ENCODE measurements around the gene ACTN2.

Gene ACTN2

DNA sequence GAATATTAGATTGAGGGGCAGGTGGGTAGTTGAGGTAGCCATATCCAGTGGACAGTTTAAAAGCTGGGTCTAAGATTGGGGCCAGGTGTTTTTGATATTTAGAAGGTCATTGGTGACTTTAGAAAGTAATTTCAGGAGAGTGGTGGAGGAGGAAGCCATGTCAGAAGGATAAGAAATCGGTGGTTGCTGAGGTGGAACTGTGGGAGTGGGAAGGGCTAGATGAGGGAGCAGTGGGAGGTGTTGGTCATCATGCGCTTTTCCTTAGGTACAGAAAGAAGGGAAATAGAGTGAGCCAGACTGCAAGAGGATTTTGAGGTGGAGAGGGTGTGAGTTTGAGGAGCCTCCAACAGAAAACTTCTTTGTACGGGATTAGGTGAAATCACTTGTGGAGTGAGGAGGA, 116.0 kb downstream of the ACTN2 start:
- H3K36me3 ChIP-seq (ENCODE audit: insufficient read depth, low read length): peaks cover 17% of the 10 kb centered on the region
- H3K27ac ChIP-seq (ENCODE audit: low read depth, low read length): no peak overlapping the region
- H3K9ac ChIP-seq (ENCODE audit: low read depth, low read length): no peak overlapping the region
- no peaks in the 10 kb centered on the region for H3K27me3 ChIP-seq (ENCODE audit: insufficient read depth, low read length)
- H3K4me1 ChIP-seq (ENCODE audit: insufficient read depth, low read length): no peaks in the 10 kb centered on the region
- H3K9me3 ChIP-seq (ENCODE audit: insufficient read depth, low read depth, low read length): no peaks in the 10 kb centered on the region
- 96% methylated on average over 2 of the region's 3 CpGs for WGBS
- no peak overlapping the region for H3K4me3 ChIP-seq (ENCODE audit: low read length)

DNA sequence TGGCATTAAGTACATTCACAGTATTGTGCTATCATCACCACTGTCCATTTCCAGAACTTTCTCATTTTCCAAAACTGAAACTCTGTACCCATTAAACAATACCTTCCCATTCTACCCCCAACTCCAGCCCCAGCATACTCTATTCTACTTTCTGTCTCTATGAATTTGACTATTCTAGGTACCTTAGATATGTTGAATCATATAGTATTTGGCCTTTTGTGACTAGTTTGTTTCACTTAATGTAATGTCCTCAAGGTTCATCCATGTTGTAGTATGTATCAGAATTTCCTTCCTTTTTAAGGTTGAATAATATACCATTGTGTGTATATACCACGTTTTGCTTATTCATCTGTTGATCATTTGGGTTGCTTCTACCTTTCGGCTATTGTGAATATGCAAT, 120.3 kb downstream of the ACTN2 start:
- WGBS: no CpG with 5 or more reads among the region's 2 CpGs
- Histone ChIP-seq H3K27me3 (ENCODE audit: insufficient read depth, low read length) (no peaks in the 10 kb centered on the region), H3K27ac (ENCODE audit: low read depth, low read length) (no peak overlapping the region), H3K9ac (ENCODE audit: low read depth, low read length) (no peak overlapping the region), H3K4me1 (ENCODE audit: insufficient read depth, low read length) (no peaks in the 10 kb centered on the region), H3K36me3 (ENCODE audit: insufficient read depth, low read length) (peaks cover 56% of the 10 kb centered on the region), H3K4me3 (ENCODE audit: low read length) (no peak overlapping the region), H3K9me3 (ENCODE audit: insufficient read depth, low read depth, low read length) (no peaks in the 10 kb centered on the region)

DNA sequence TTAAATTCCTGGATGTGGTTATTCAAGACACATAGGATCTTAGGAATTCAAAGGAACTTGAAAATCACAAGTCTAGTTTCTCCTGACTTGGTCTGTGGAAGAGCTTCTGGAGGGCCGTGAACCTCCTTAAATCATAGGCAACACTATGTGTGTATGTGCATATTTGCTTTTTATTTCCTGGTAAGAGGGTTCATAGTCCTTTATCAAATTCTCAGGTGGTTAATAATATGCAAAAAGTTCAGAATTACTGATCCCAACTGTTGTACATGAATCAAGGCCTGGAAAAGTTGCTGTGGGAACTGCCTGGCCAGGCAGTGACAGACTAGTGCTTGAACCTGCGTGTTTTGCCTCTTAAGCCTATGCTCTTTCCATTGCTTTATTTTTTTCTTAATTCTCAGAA, 121.7 kb downstream of the ACTN2 start:
- Histone ChIP-seq H3K27me3 (ENCODE audit: insufficient read depth, low read length) (no peaks in the 10 kb centered on the region), H3K9ac (ENCODE audit: low read depth, low read length) (no peak overlapping the region), H3K4me3 (ENCODE audit: low read length) (no peak overlapping the region), H3K4me1 (ENCODE audit: insufficient read depth, low read length) (no peaks in the 10 kb centered on the region), H3K27ac (ENCODE audit: low read depth, low read length) (no peak overlapping the region), H3K9me3 (ENCODE audit: insufficient read depth, low read depth, low read length) (no peaks in the 10 kb centered on the region), H3K36me3 (ENCODE audit: insufficient read depth, low read length) (peaks cover 64% of the 10 kb centered on the region)
- WGBS: 96% methylated on average over 2 of the region's 2 CpGs

DNA sequence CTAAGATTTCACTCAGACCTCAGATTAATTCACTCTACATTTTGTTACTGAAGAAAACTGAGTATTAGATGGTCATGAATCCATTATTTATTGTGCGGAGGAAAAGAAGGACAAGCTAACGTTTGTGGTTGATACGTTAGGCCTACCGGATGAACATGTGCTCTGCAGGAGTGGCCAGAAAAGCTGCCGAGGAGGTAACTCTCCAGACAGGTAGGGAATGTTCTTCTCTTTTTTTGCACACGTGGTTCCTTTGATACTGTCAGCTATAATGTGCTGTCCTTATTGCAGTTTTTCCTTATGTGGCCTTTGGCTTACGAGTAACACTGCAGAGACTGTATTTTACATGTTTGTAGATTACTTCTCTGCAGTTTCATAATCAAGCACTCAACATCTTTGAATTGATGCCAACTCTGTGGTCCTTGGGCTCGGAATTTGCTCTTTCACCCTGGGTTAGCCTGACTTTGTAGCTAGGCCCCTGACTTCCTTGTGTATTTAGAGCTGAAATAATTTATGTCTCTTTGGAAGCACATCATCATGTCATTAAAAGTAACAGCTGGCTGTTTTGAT, 122.3 kb downstream of the ACTN2 start:
- H3K4me3 ChIP-seq (ENCODE audit: low read length): no peak overlapping the region
- peaks cover 67% of the 10 kb centered on the region for H3K36me3 ChIP-seq (ENCODE audit: insufficient read depth, low read length)
- H3K9ac ChIP-seq (ENCODE audit: low read depth, low read length): no peak overlapping the region
- 91% methylated on average over 8 of the region's 8 CpGs for WGBS
- no peaks in the 10 kb centered on the region for H3K27me3 ChIP-seq (ENCODE audit: insufficient read depth, low read length)
- H3K27ac ChIP-seq (ENCODE audit: low read depth, low read length): no peak overlapping the region
- no peaks in the 10 kb centered on the region for H3K4me1 ChIP-seq (ENCODE audit: insufficient read depth, low read length)
- H3K9me3 ChIP-seq (ENCODE audit: insufficient read depth, low read depth, low read length): no peaks in the 10 kb centered on the region

DNA sequence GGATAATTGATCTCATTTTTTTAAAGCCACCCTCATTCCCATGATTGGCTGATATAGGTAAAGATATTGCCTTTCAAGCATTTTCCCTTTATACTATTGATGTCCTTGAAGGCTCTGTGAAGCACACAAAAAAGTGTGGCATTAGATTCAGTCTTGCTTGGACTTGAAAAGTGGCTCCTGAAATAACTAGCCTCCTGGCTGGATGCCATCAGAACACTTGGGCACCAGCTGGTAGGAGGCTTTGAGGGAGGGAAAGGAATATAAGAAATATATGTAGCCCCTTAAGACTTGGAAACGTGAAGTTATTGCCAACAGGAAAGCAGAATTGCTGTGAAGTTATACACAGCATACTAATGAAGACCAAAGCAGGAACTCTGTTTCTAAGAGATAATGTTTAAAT, 122.8 kb downstream of the ACTN2 start:
- H3K27ac ChIP-seq (ENCODE audit: low read depth, low read length): no peak overlapping the region
- no peak overlapping the region for H3K9ac ChIP-seq (ENCODE audit: low read depth, low read length)
- no peak overlapping the region for H3K4me3 ChIP-seq (ENCODE audit: low read length)
- peaks cover 67% of the 10 kb centered on the region for H3K36me3 ChIP-seq (ENCODE audit: insufficient read depth, low read length)
- no peaks in the 10 kb centered on the region for H3K9me3 ChIP-seq (ENCODE audit: insufficient read depth, low read depth, low read length)
- H3K27me3 ChIP-seq (ENCODE audit: insufficient read depth, low read length): no peaks in the 10 kb centered on the region
- 88% methylated on average over 1 of the region's 1 CpG for WGBS
- H3K4me1 ChIP-seq (ENCODE audit: insufficient read depth, low read length): no peaks in the 10 kb centered on the region

DNA sequence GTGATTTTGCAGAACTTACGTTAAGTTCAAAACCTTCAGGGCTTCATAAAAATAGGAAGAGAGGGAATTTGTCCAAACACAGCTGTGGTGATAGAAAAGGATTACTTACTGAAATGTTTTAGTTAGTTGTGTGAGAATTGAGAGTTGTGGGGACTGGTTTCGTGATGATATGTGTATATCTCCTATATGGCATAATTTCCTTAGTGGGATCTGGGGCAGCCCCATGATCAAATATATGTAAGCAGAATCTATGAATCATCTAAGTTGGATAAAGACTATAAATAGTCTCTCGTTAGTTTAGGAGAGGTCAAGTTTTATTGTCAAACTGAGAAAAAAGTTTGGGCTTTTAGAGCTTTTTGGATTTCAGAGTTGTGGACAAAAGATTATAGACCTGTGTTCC, 123.7 kb downstream of the ACTN2 start:
- Histone ChIP-seq H3K9ac (ENCODE audit: low read depth, low read length) (no peak overlapping the region), H3K4me1 (ENCODE audit: insufficient read depth, low read length) (no peaks in the 10 kb centered on the region), H3K36me3 (ENCODE audit: insufficient read depth, low read length) (peaks cover 66% of the 10 kb centered on the region), H3K27ac (ENCODE audit: low read depth, low read length) (no peak overlapping the region), H3K27me3 (ENCODE audit: insufficient read depth, low read length) (no peaks in the 10 kb centered on the region), H3K9me3 (ENCODE audit: insufficient read depth, low read depth, low read length) (no peaks in the 10 kb centered on the region), H3K4me3 (ENCODE audit: low read length) (no peak overlapping the region)
- WGBS: 85% methylated on average over 3 of the region's 3 CpGs

DNA sequence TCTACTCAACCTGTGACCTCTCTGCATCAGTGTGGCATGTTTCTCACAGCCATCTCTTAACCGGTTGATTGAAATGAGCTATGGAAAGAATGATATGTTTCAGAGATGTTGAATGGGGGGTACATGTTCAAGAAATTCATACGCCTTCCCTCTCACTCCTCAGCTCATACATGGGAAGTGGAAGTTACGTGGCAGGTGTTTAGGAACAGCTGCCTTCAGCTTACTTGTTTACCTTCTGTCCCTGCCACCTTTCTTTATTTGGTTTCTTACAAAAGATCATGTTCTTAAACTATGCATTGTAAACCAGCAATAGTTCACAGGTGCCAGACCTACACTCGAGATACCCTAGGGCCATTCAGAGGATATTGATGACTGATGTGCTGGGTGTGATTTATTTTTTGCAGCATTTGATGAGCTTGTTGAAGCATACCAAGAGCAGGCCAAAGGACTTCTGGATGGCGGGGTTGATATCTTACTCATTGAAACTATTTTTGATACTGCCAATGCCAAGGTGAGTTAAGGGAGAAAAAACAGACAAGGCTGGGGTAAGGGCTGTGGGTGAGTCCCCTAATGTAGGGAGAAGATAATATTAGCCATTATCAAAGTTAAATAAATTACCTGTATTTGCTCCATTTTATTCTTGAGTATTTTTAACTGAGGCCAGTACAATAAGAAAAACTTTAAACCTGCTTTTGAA, 126.2 kb downstream of the ACTN2 start:
- 97% methylated on average over 4 of the region's 5 CpGs for WGBS
- no peak overlapping the region for H3K4me3 ChIP-seq (ENCODE audit: low read length)

More for the DNA sequence above, 126.2 kb downstream of the ACTN2 start:
- no peak overlapping the region for H3K27ac ChIP-seq (ENCODE audit: low read depth, low read length)
- peaks cover 82% of the 10 kb centered on the region for H3K36me3 ChIP-seq (ENCODE audit: insufficient read depth, low read length)
- H3K4me1 ChIP-seq (ENCODE audit: insufficient read depth, low read length): no peaks in the 10 kb centered on the region
- no peaks in the 10 kb centered on the region for H3K9me3 ChIP-seq (ENCODE audit: insufficient read depth, low read depth, low read length)
- H3K27me3 ChIP-seq (ENCODE audit: insufficient read depth, low read length): no peaks in the 10 kb centered on the region
- no peak overlapping the region for H3K9ac ChIP-seq (ENCODE audit: low read depth, low read length)

All from HUES64 (cell line).